ENCODE data around the gene KIF2C. TPM values are rescaled to one million over a fixed set of nuclear protein-coding genes. Genes with fewer than 3 reads are reported as not detected.

KIF2C gene
- polyA plus RNA-seq, 2 donors, result 4.5 to 9.4 TPM

DNA sequence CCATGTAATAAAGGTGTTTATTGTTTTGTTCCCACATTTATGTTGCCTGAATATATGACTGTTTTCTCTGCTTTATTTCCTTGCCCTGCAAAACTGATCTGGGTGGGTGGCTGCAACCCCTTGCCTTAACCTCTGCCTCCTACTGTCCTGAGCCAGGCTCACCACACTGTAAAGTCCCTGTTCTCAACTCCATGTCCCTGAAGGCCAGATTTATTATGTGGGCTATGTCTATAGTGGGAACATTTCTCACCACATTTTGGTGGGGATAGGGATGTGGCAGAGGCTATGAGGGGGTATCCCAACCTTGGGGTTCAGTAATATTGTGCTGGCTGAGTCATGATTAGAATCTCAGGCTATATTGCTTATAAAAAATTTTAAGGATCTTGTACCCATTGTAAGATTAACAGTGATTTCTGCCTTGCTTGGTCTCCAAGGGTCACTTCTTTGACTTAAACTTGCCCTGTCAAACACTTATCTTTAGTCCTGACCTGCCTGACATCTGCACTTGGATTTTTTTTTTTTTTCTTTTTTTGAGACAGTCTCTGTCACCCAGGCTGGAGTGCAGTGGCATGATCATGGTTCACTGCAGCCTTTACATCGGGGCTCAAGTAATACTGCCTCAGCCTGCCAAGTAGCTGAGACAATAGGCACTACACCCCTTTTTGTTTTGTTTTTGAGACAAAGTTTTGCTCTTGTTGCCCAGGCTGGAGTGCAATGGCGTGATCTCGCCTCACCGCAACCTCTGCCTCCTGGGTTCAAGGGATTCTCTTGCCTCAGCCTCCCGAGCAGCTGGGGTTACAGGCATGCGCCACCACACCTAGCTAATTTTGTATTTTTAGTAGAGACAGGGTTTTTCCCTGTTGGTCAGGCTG, 39.3 kb downstream of the KIF2C start:
- 81 to 89% methylated on average over 6 of the region's 6 CpGs for WGBS, 2 donors
- peaks cover 6% of the 10 kb centered on the region in 2 donors for H3K4me1 ChIP-seq (ENCODE audit: control insufficient read depth in 2 of 2, insufficient read depth in 2 of 2, low read length in 1 of 2)
- H3K27ac ChIP-seq (ENCODE audit: low read depth in 2 of 2, low read length in 1 of 2), result peak overlapping the region in 1 of 2 donors; percentile 47
- H3K36me3 ChIP-seq (ENCODE audit: control insufficient read depth in 2 of 2, insufficient read depth in 2 of 2, low read length in 1 of 2), result peaks cover 8 to 25% of the 10 kb centered on the region in 2 donors
- no peak overlapping the region for H3K4me3 ChIP-seq (ENCODE audit: low read depth in 1 of 2, low read length in 2 of 2)
- no peaks in the 10 kb centered on the region for H3K9me3 ChIP-seq (ENCODE audit: control insufficient read depth in 2 of 2, insufficient read depth in 1 of 2, low read depth in 1 of 2, low read length in 1 of 2)
- H3K27me3 ChIP-seq (ENCODE audit: control insufficient read depth in 1 of 2, insufficient read depth in 2 of 2, low read length in 2 of 2), result no peaks in the 10 kb centered on the region

DNA sequence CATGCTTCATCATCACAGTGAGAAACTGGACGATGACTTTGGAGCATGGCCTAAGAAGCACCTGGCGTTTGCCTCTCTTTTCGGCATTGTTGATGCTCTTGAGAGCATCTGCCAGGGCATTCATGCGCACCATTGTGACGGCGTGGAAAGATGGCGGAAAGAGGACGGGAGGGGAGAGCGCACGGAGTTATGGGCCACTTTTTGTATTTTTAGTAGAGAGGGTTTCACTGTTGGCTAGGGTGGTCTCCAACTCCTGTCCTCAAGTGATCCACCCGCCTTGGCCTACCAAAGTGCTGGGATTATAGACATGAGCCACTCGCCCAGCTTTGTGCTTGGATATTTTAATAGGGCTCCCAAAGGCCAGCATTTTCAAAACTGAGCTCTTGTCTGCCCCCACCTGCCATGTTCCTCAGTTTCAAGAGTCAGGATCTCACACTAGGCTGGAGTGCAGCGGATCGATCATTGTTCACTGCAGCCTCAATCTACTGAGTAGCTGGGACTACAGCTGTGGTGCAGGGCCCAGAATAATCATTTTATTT, 41.0 kb downstream of the KIF2C start:
- Histone ChIP-seq H3K4me3 (ENCODE audit: low read depth in 1 of 2, low read length in 2 of 2) (no peak overlapping the region), H3K4me1 (ENCODE audit: control insufficient read depth in 2 of 2, insufficient read depth in 2 of 2, low read length in 1 of 2) (peaks cover 6 to 9% of the 10 kb centered on the region in 2 donors), H3K36me3 (ENCODE audit: control insufficient read depth in 2 of 2, insufficient read depth in 2 of 2, low read length in 1 of 2) (peaks cover 8 to 25% of the 10 kb centered on the region in 2 donors), H3K27ac (ENCODE audit: low read depth in 2 of 2, low read length in 1 of 2) (no peak overlapping the region), H3K27me3 (ENCODE audit: control insufficient read depth in 1 of 2, insufficient read depth in 2 of 2, low read length in 2 of 2) (no peaks in the 10 kb centered on the region), H3K9me3 (ENCODE audit: control insufficient read depth in 2 of 2, insufficient read depth in 1 of 2, low read depth in 1 of 2, low read length in 1 of 2) (no peaks in the 10 kb centered on the region)
- 91 to 93% methylated on average over 14 of the region's 14 CpGs for WGBS, 2 donors

DNA sequence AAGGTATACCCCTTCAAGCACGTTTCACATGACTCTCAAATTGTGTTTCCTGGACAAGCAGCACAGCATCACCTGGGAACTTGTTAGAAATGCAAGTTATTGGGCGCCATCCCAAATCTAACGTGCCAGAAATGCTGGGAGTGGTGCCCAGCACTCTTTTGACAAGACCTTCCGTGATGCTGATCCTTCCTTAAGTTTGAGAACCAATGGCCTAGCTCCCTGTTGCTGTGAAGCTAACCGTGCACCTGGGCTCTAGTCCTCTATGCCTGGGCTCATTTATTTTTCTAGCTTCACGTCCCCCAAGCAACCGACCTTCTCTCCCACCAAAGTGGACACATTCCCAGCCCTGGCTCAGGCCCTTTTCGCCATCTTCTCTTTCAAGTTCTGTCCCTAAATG, 44.1 kb downstream of the KIF2C start:
- Histone ChIP-seq H3K4me1 (ENCODE audit: control insufficient read depth in 2 of 2, insufficient read depth in 2 of 2, low read length in 1 of 2) (peaks cover under 1 to 7% of the 10 kb centered on the region in 2 donors), H3K4me3 (ENCODE audit: low read depth in 1 of 2, low read length in 2 of 2) (peak overlapping the region in 1 of 2 donors; percentile 5), H3K9me3 (ENCODE audit: control insufficient read depth in 2 of 2, insufficient read depth in 1 of 2, low read depth in 1 of 2, low read length in 1 of 2) (no peaks in the 10 kb centered on the region), H3K36me3 (ENCODE audit: control insufficient read depth in 2 of 2, insufficient read depth in 2 of 2, low read length in 1 of 2) (peaks cover 0 to 4% of the 10 kb centered on the region in 2 donors), H3K27ac (ENCODE audit: low read depth in 2 of 2, low read length in 1 of 2) (no peak overlapping the region), H3K27me3 (ENCODE audit: control insufficient read depth in 1 of 2, insufficient read depth in 2 of 2, low read length in 2 of 2) (no peaks in the 10 kb centered on the region)
- WGBS, 2 donors, result 29 to 38% methylated on average over 8 of the region's 8 CpGs

DNA sequence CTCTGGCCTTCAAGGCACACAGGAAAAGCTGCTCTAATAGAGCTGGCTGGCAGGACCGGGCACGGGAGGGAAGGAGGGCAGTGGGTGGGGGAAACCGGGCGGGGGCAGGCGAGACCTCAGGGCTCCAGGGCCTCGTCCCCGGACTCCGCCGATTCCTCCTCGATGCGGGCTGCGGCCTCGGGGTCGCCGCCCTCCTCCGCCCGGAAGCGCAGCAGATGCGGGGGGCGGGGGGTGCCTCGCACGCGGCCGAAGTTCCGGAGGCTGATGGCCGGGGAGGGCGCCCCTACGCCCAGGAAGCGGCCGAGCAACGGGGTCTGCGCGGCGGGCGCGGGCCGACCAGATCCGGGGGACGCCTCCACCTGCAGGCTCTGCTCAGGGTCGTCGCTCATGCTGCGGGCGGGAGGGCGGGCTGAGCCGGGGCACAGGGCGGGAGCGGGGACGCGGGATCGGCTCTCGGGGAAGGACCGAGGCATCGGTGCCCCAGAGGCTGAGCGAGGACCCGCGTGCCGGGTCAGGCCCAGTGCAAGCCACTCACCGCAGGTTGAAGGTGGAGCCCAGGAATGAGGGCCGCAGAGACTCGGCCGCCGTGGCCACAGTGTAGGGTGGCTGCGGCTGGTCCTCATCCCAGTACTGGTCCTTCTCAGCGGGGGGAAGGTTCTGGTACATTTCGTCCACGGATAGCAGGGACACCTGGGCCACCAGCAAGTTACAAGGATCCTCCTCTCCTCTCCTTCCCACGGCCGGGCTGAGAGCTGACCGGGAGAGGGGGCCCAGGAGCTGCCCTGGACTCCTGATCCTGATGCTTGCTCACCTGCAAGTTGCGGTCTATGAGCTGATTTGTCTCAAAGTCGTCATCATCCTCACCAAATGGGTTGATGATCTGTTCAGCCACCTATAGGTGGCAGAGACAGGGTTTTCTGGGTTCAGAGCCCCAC, 44.7 kb downstream of the KIF2C start:
- Histone ChIP-seq H3K9me3 (ENCODE audit: control insufficient read depth in 2 of 2, insufficient read depth in 1 of 2, low read depth in 1 of 2, low read length in 1 of 2) (no peaks in the 10 kb centered on the region), H3K27me3 (ENCODE audit: control insufficient read depth in 1 of 2, insufficient read depth in 2 of 2, low read length in 2 of 2) (no peaks in the 10 kb centered on the region), H3K4me1 (ENCODE audit: control insufficient read depth in 2 of 2, insufficient read depth in 2 of 2, low read length in 1 of 2) (peaks cover 0 to 7% of the 10 kb centered on the region in 2 donors), H3K4me3 (ENCODE audit: low read depth in 1 of 2, low read length in 2 of 2) (peak overlapping the region; percentile 5 to 25), H3K36me3 (ENCODE audit: control insufficient read depth in 2 of 2, insufficient read depth in 2 of 2, low read length in 1 of 2) (peaks cover 0 to 3% of the 10 kb centered on the region in 2 donors), H3K27ac (ENCODE audit: low read depth in 2 of 2, low read length in 1 of 2) (no peak overlapping the region)
- WGBS, 2 donors, result 10 to 12% methylated on average over 41 to 71 of the region's 71 CpGs

DNA sequence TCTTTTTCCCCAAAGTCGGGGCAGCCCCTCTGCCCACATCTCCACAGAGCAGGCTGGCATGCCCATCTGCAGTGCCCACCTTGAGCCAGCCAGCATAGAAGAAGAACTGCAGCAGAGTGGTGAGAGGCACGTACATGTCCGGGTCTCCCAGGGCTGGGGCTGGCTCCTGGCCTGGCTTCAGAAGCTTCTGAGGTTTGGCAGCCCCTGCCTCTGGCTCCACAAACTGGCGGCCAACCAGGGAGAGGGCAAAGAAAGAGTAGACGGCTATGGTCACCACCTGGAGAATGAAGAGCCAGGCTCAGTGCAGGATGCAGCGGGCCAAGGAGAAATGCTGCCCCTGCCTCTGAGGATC, 45.4 kb downstream of the KIF2C start:
- 75 to 81% methylated on average over 6 of the region's 6 CpGs for WGBS, 2 donors
- Histone ChIP-seq H3K27me3 (ENCODE audit: control insufficient read depth in 1 of 2, insufficient read depth in 2 of 2, low read length in 2 of 2) (no peaks in the 10 kb centered on the region), H3K4me1 (ENCODE audit: control insufficient read depth in 2 of 2, insufficient read depth in 2 of 2, low read length in 1 of 2) (peaks cover 0 to 7% of the 10 kb centered on the region in 2 donors), H3K36me3 (ENCODE audit: control insufficient read depth in 2 of 2, insufficient read depth in 2 of 2, low read length in 1 of 2) (peaks cover 0 to 3% of the 10 kb centered on the region in 2 donors), H3K27ac (ENCODE audit: low read depth in 2 of 2, low read length in 1 of 2) (no peak overlapping the region), H3K9me3 (ENCODE audit: control insufficient read depth in 2 of 2, insufficient read depth in 1 of 2, low read depth in 1 of 2, low read length in 1 of 2) (no peaks in the 10 kb centered on the region), H3K4me3 (ENCODE audit: low read depth in 1 of 2, low read length in 2 of 2) (no peak overlapping the region)

DNA sequence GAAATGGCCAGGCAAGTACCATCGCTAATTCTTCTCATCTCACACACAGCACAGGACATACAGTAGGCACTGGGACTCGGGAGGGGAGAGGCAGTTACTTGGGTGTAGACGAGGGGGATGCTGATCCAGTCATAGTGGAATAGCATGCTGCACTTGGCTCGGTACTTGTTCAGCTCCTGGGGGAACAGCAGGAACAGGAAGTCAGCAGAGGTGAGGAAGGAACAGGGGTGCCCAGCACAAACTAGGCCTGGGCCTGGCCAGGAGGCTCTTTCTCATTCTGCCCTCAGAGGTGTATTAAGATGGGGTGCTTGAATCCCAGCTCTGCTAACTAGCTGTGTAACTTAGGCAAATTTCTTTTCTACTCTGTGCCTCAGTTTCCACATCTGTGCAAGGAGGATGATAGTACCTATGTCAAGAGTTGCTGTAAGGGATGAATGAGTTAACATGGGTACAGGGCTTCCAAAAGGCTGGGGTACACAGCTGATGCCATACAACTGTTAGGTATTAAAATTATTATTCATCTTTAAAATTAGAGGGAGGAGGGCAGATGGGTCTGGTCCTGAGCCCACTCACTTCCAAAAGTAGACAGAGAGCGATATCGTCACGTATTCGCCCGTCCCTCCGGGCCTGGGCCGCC, 46.0 kb downstream of the KIF2C start:
- Histone ChIP-seq H3K4me3 (ENCODE audit: low read depth in 1 of 2, low read length in 2 of 2) (peak overlapping the region in 1 of 2 donors; percentile 55), H3K36me3 (ENCODE audit: control insufficient read depth in 2 of 2, insufficient read depth in 2 of 2, low read length in 1 of 2) (peaks cover 0 to 3% of the 10 kb centered on the region in 2 donors), H3K9me3 (ENCODE audit: control insufficient read depth in 2 of 2, insufficient read depth in 1 of 2, low read depth in 1 of 2, low read length in 1 of 2) (no peaks in the 10 kb centered on the region), H3K27me3 (ENCODE audit: control insufficient read depth in 1 of 2, insufficient read depth in 2 of 2, low read length in 2 of 2) (no peaks in the 10 kb centered on the region), H3K4me1 (ENCODE audit: control insufficient read depth in 2 of 2, insufficient read depth in 2 of 2, low read length in 1 of 2) (peaks cover 0 to 7% of the 10 kb centered on the region in 2 donors), H3K27ac (ENCODE audit: low read depth in 2 of 2, low read length in 1 of 2) (peak overlapping the region in 1 of 2 donors; percentile 22)
- 34 to 38% methylated on average over 11 of the region's 11 CpGs for WGBS, 2 donors

DNA sequence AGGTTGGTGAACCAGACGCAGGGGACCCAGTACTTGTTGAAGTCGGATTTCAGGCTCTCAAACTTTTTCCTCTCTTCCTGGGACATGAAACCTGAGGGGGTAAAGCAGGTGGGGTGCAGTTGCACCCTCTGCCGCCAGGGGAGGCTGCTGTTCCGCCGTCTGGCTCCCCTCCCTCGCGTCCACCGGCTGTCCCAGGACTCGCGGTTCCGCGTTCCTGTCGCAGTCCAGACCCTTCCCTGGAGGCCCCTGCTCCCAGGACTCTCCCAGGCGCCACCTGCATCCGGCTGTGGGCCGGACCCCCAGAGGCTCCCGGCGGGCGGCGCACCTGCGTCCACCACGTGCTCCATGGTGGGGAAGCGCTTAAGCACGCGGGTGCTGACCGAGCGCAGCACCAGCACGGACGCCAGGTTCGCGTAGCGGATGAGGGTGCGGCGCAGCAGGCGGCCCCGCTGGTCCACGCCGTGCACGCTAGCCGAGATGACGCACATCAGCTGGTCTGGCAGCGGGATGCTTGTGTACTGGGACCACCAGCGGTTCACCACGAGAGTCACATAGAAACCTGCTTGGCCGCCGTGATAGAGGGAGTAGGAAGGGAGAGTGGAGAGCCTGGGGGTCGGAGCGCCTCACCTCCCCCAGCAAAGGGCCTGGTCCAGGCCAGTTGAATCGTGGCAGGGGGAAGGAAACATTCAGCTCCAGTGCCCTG, 46.7 kb downstream of the KIF2C start:
- peaks cover 0 to 7% of the 10 kb centered on the region in 2 donors for H3K4me1 ChIP-seq (ENCODE audit: control insufficient read depth in 2 of 2, insufficient read depth in 2 of 2, low read length in 1 of 2)
- whole genome bisulfite sequencing, 2 donors, result 7 to 8% methylated on average over 49 of the region's 49 CpGs
- H3K27ac ChIP-seq (ENCODE audit: low read depth in 2 of 2, low read length in 1 of 2), result peak overlapping the region; percentile 57 to 69
- H3K36me3 ChIP-seq (ENCODE audit: control insufficient read depth in 2 of 2, insufficient read depth in 2 of 2, low read length in 1 of 2), result peaks cover 0 to 2% of the 10 kb centered on the region in 2 donors
- no peaks in the 10 kb centered on the region for H3K27me3 ChIP-seq (ENCODE audit: control insufficient read depth in 1 of 2, insufficient read depth in 2 of 2, low read length in 2 of 2)
- H3K9me3 ChIP-seq (ENCODE audit: control insufficient read depth in 2 of 2, insufficient read depth in 1 of 2, low read depth in 1 of 2, low read length in 1 of 2), result no peaks in the 10 kb centered on the region
- H3K4me3 ChIP-seq (ENCODE audit: low read depth in 1 of 2, low read length in 2 of 2), result peak overlapping the region; percentile 45 to 55

DNA sequence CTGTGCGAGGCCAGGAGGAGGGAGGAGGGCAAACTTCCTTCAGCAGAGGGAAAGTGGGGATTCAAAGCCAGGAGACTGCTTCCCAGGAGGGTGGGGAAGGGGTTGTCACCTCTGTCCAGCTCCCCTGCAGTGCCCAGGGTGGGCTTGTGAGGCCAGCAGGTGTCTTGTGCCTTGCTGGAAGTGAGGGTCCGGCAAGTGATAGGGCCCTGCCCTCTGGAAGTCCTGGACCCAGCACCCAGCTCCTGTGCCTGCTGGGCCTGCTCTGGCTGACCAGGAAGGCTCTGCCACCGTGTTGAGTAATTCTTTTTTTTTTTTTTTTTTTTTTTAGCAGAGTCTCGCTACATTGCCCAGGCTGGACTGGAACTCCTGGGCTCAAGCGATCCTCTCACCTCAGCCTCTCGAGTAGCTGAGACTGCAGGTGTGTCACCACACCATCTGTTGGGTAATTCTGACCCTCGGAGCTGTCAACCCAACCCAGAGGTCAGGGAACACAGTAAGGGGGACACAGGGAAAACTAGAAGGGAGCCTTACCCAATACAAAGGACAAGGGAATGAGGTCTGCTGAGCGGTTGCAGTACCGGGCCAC, 47.3 kb downstream of the KIF2C start:
- no peaks in the 10 kb centered on the region for H3K27me3 ChIP-seq (ENCODE audit: control insufficient read depth in 1 of 2, insufficient read depth in 2 of 2, low read length in 2 of 2)
- no peaks in the 10 kb centered on the region for H3K9me3 ChIP-seq (ENCODE audit: control insufficient read depth in 2 of 2, insufficient read depth in 1 of 2, low read depth in 1 of 2, low read length in 1 of 2)
- H3K4me1 ChIP-seq (ENCODE audit: control insufficient read depth in 2 of 2, insufficient read depth in 2 of 2, low read length in 1 of 2), result peaks cover 0 to 7% of the 10 kb centered on the region in 2 donors
- H3K36me3 ChIP-seq (ENCODE audit: control insufficient read depth in 2 of 2, insufficient read depth in 2 of 2, low read length in 1 of 2), result no peaks in the 10 kb centered on the region
- WGBS, 2 donors, result 83 to 84% methylated on average over 9 of the region's 9 CpGs
- H3K4me3 ChIP-seq (ENCODE audit: low read depth in 1 of 2, low read length in 2 of 2), result no peak overlapping the region
- H3K27ac ChIP-seq (ENCODE audit: low read depth in 2 of 2, low read length in 1 of 2), result peak overlapping the region; percentile 57 to 69

Measured in esophagus (tissue), 2 donors.